Measurements from ENCODE around the gene CLEC4E.
A peak's percentile ranks its signal among the peaks of the same experiment; 100 is the strongest.
"Not testable (repeated sequence)": the region's sequence is repeated elsewhere in the genome, so short reads cannot be mapped to it uniquely, and the experiment has no call there.

The CLEC4E gene

GRCh38 chr12:8540831-8541230 lies at the start of gene CLEC4E:
Gene CLEC4E (minus strand): TSS chr12:8540905. CDS start chr12:8540797, 108 bp downstream.
- DNase-seq (ENCODE audit: low read depth): not testable (repeated sequence)

- DNase-seq (ENCODE audit: low read depth): no peak
These were observed 49.0 kb upstream of the CLEC4E start for GRCh38 chr12:8589679-8590078.

GRCh38 chr12:8584478-8584877 lies 43.8 kb upstream of the CLEC4E start:
- DNase-seq (ENCODE audit: low read depth): not testable (repeated sequence)

- no peak for DNase-seq (ENCODE audit: low read depth)
These were observed 43.3 kb upstream of the CLEC4E start for GRCh38 chr12:8584004-8584403.

- DNase-seq (ENCODE audit: low read depth): no peak
These were observed 40.5 kb upstream of the CLEC4E start for GRCh38 chr12:8581098-8581784.

- DNase-seq (ENCODE audit: low read depth): no peak
These were observed 37.2 kb upstream of the CLEC4E start for GRCh38 chr12:8577879-8578278.

- DNase-seq (ENCODE audit: low read depth): no peak
These were observed 31.8 kb upstream of the CLEC4E start for GRCh38 chr12:8572507-8572906.

GRCh38 chr12:8566525-8566924 lies 25.8 kb upstream of the CLEC4E start:
- no peak for DNase-seq (ENCODE audit: low read depth)

- DNase-seq (ENCODE audit: low read depth): not testable (repeated sequence)
These were observed 25.3 kb upstream of the CLEC4E start for GRCh38 chr12:8566052-8566451.

GRCh38 chr12:8564656-8565055 lies 24.0 kb upstream of the CLEC4E start:
- no peak for DNase-seq (ENCODE audit: low read depth)

GRCh38 chr12:8563356-8563755 lies 22.7 kb upstream of the CLEC4E start:
- DNase-seq (ENCODE audit: low read depth): no peak

GRCh38 chr12:8562310-8562709 lies 21.6 kb upstream of the CLEC4E start:
- DNase-seq (ENCODE audit: low read depth): no peak

GRCh38 chr12:8561011-8561410 lies 20.3 kb upstream of the CLEC4E start:
- no peak for DNase-seq (ENCODE audit: low read depth)

GRCh38 chr12:8559676-8560075 lies 19.0 kb upstream of the CLEC4E start:
- DNase-seq (ENCODE audit: low read depth): no peak

- no peak for DNase-seq (ENCODE audit: low read depth)
These were observed 15.9 kb upstream of the CLEC4E start for GRCh38 chr12:8556531-8557097.

GRCh38 chr12:8554451-8555195 lies 13.9 kb upstream of the CLEC4E start:
- no peak for DNase-seq (ENCODE audit: low read depth)

GRCh38 chr12:8553088-8553627 lies 12.5 kb upstream of the CLEC4E start:
- DNase-seq (ENCODE audit: low read depth): no peak

- no peak for DNase-seq (ENCODE audit: low read depth)
These were observed 8.7 kb upstream of the CLEC4E start for GRCh38 chr12:8549381-8549780.

- no peak for DNase-seq (ENCODE audit: low read depth)
These were observed 7.5 kb upstream of the CLEC4E start for GRCh38 chr12:8548192-8548591.

- DNase-seq (ENCODE audit: low read depth): no peak
These were observed 6.9 kb upstream of the CLEC4E start for GRCh38 chr12:8547645-8548044.

GRCh38 chr12:8546591-8546990 lies 5.9 kb upstream of the CLEC4E start:
- DNase-seq (ENCODE audit: low read depth): no peak

- DNase-seq (ENCODE audit: low read depth): peak; percentile 21
These were observed 3.6 kb upstream of the CLEC4E start for GRCh38 chr12:8544295-8544694.

GRCh38 chr12:8541562-8541961 lies 857 bp upstream of the CLEC4E start:
- no peak for DNase-seq (ENCODE audit: low read depth)

Measured in stimulated activated CD8-positive, alpha-beta memory T cell treated with anti-CD3 and anti-CD28 coated beads, Interleukin-7, amount 100 ng/mL, for 24 hours (primary cell).